ENCODE data around the gene TRIM69.

Gene TRIM69

GRCh38 chr15:44706946-44707636, 29.2 kb upstream of the TRIM69 start:
- Histone ChIP-seq H3K9me3 (ENCODE audit: low read length) (peaks cover 2% of the 10 kb centered on the region; the same call in 1 of the 2 replicates), H3K36me3 (ENCODE audit: insufficient read depth, low read length) (peaks cover under 1% of the 10 kb centered on the region; the same call in 1 of the 2 replicates), H3F3A (ENCODE audit: insufficient read depth, low read length) (no peaks in the 10 kb centered on the region), H3K4me3 (ENCODE audit: low read depth, low read length, poor library complexity, severe bottlenecking) (no peak overlapping the region), H3K4me2 (ENCODE audit: low read length) (no peak overlapping the region), H4K20me1 (ENCODE audit: insufficient read depth, low read length) (no peaks in the 10 kb centered on the region), H3K9ac (ENCODE audit: low read length) (no peak overlapping the region), H3K4me1 (ENCODE audit: insufficient read depth, low read length, severe bottlenecking) (peaks cover 13% of the 10 kb centered on the region), H3K79me2 (ENCODE audit: insufficient read depth, low read length) (peaks cover 7% of the 10 kb centered on the region), H3K27me3 (ENCODE audit: insufficient read depth, low read length) (no peaks in the 10 kb centered on the region), H3K9me2 (ENCODE audit: low read depth, low read length) (no peaks in the 10 kb centered on the region), H2AFZ (ENCODE audit: low read length) (no peak overlapping the region), H3K27ac (ENCODE audit: low read depth, low read length, poor library complexity, severe bottlenecking) (no peak overlapping the region)
- TF ChIP-seq EZH2 (IDR thresholded peaks at IDR 0.05; ENCODE audit: borderline replicate concordance, low read length): no peak
- TF ChIP-seq, protein P1, sequence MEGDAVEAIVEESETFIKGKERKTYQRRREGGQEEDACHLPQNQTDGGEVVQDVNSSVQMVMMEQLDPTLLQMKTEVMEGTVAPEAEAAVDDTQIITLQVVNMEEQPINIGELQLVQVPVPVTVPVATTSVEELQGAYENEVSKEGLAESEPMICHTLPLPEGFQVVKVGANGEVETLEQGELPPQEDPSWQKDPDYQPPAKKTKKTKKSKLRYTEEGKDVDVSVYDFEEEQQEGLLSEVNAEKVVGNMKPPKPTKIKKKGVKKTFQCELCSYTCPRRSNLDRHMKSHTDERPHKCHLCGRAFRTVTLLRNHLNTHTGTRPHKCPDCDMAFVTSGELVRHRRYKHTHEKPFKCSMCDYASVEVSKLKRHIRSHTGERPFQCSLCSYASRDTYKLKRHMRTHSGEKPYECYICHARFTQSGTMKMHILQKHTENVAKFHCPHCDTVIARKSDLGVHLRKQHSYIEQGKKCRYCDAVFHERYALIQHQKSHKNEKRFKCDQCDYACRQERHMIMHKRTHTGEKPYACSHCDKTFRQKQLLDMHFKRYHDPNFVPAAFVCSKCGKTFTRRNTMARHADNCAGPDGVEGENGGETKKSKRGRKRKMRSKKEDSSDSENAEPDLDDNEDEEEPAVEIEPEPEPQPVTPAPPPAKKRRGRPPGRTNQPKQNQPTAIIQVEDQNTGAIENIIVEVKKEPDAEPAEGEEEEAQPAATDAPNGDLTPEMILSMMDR (IDR thresholded peaks at IDR 0.05; ENCODE audit: low read length): no peak

DNA sequence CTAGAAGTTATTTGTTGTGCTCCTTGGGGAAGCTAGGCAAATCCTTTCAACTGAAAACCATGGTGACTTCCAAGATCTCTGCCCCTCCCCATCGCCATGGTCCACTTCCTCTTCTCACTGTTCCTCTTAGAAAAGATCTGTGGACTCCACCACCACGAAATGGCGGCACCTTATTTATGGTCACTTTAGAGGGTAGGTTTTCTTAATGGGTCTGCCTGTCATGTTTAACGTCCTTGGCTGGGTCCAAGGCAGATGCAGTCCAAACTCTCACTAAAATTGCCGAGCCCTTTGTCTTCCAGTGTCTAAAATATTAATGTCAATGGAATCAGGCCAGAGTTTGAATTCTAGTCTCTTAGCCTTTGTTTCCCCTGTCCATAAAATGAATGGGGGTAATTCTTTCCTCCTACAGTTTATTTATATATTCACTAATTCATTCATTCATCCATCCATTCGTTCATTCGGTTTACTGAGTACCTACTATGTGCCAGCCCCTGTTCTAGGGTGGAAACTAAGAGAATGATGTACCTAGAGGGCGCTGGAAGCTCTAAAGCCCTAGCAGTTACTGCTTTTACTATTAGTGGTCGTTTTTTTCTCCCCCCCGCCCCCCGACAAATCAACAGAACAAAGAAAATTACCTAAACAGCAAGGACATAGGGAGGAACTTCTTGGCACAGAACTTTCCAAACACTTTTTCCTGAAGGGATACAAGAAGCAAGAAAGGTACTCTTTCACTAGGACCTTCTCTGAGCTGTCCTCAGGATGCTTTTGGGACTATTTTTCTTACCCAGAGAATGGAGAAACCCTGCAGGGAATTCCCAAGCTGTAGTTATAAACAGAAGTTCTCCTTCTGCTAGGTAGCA, 25.9 kb upstream of the TRIM69 start:
- H3K9ac ChIP-seq (ENCODE audit: low read length): peak overlapping the region; percentile 86
- no peaks in the 10 kb centered on the region for H3K27me3 ChIP-seq (ENCODE audit: insufficient read depth, low read length)
- no peaks in the 10 kb centered on the region for H3K9me2 ChIP-seq (ENCODE audit: low read depth, low read length)
- peaks cover 34% of the 10 kb centered on the region for H3K79me2 ChIP-seq (ENCODE audit: insufficient read depth, low read length)
- TF ChIP-seq, protein P1 (IDR thresholded peaks at IDR 0.05; ENCODE audit: low read length): peak; percentile 78
- no peak for TF ChIP-seq EZH2 (IDR thresholded peaks at IDR 0.05; ENCODE audit: borderline replicate concordance, low read length)
- H3K4me1 ChIP-seq (ENCODE audit: insufficient read depth, low read length, severe bottlenecking): peaks cover 33% of the 10 kb centered on the region
- peak overlapping the region; percentile 16; the same call in 1 of the 2 replicates for H2AFZ ChIP-seq (ENCODE audit: low read length)
- H3K4me3 ChIP-seq (ENCODE audit: low read depth, low read length, poor library complexity, severe bottlenecking): peak overlapping the region; percentile 77
- H3K27ac ChIP-seq (ENCODE audit: low read depth, low read length, poor library complexity, severe bottlenecking): peak overlapping the region; percentile 84
- H3K36me3 ChIP-seq (ENCODE audit: insufficient read depth, low read length): peaks cover 24% of the 10 kb centered on the region; the same call in 1 of the 2 replicates
- H4K20me1 ChIP-seq (ENCODE audit: insufficient read depth, low read length): 0 out of 2 replicates have a peak, but pooled peaks cover 3% of the 10 kb centered on the region
- H3K4me2 ChIP-seq (ENCODE audit: low read length): peak overlapping the region; percentile 91
- H3K9me3 ChIP-seq (ENCODE audit: low read length): no peaks in the 10 kb centered on the region
- no peaks in the 10 kb centered on the region for H3F3A ChIP-seq (ENCODE audit: insufficient read depth, low read length)

DNA sequence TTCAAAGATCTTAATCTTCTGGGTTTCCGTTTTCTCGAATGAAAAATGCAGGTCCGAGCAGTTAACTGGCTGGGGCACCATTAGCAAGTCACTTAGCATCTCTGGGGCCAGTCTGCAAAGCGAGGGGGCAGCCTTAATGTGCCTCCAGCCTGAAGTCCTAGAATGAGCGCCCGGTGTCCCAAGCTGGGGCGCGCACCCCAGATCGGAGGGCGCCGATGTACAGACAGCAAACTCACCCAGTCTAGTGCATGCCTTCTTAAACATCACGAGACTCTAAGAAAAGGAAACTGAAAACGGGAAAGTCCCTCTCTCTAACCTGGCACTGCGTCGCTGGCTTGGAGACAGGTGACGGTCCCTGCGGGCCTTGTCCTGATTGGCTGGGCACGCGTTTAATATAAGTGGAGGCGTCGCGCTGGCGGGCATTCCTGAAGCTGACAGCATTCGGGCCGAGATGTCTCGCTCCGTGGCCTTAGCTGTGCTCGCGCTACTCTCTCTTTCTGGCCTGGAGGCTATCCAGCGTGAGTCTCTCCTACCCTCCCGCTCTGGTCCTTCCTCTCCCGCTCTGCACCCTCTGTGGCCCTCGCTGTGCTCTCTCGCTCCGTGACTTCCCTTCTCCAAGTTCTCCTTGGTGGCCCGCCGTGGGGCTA, 25.1 kb upstream of the TRIM69 start, which contains the start of the genes B2M and PATL2:
B2M (plus strand) TSS at position 422 of the 647 bp plus-strand sequence; CDS start at position 452, 30 bp downstream.
PATL2 (minus strand) TSS at position 228 of the 647 bp plus-strand sequence. CDS start 34,833 bp downstream, outside the sequence.
- Histone ChIP-seq H3K9me3 (ENCODE audit: low read length) (no peaks in the 10 kb centered on the region), H3K4me2 (ENCODE audit: low read length) (peak within 1 kb of the TSS; percentile 91), H3K27me3 (ENCODE audit: insufficient read depth, low read length) (no peaks in the 10 kb centered on the region), H3K9ac (ENCODE audit: low read length) (peak within 1 kb of the TSS; percentile 86), H3K4me3 (ENCODE audit: low read depth, low read length, poor library complexity, severe bottlenecking) (peak within 1 kb of the TSS; percentile 77), H3K36me3 (ENCODE audit: insufficient read depth, low read length) (peaks cover 32% of the 10 kb centered on the region), H4K20me1 (ENCODE audit: insufficient read depth, low read length) (0 out of 2 replicates have a peak, but pooled peaks cover 3% of the 10 kb centered on the region), H2AFZ (ENCODE audit: low read length) (peak within 1 kb of the TSS; percentile 16; the same call in 1 of the 2 replicates), H3K4me1 (ENCODE audit: insufficient read depth, low read length, severe bottlenecking) (peaks cover 33% of the 10 kb centered on the region), H3K9me2 (ENCODE audit: low read depth, low read length) (no peaks in the 10 kb centered on the region), H3K79me2 (ENCODE audit: insufficient read depth, low read length) (peaks cover 34% of the 10 kb centered on the region), H3K27ac (ENCODE audit: low read depth, low read length, poor library complexity, severe bottlenecking) (peak within 1 kb of the TSS; percentile 84), H3F3A (ENCODE audit: insufficient read depth, low read length) (no peaks in the 10 kb centered on the region)
- no peak for TF ChIP-seq EZH2 (IDR thresholded peaks at IDR 0.05; ENCODE audit: borderline replicate concordance, low read length)
- TF ChIP-seq, protein P1 (IDR thresholded peaks at IDR 0.05; ENCODE audit: low read length): no peak

Measured in OCI-LY1 (cell line).